Hematopoietic multipotent progenitor cell treated with erythropoietin and hydrocortisone succinate and interleukin-3 and kit ligand, for 15 days (in vitro differentiated cells): ENCODE measurements around the gene C2orf81.
"Not testable (repeated sequence)": the region's sequence is repeated elsewhere in the genome, so short reads cannot be mapped to it uniquely, and the experiment has no call there.

Experiments used
- DNase-seq: peaks from one replicate; pipeline ENCODE4 v3.0.0-alpha.2; 2015; ENCODE audit warnings: low spot score

The C2orf81 gene

DNA sequence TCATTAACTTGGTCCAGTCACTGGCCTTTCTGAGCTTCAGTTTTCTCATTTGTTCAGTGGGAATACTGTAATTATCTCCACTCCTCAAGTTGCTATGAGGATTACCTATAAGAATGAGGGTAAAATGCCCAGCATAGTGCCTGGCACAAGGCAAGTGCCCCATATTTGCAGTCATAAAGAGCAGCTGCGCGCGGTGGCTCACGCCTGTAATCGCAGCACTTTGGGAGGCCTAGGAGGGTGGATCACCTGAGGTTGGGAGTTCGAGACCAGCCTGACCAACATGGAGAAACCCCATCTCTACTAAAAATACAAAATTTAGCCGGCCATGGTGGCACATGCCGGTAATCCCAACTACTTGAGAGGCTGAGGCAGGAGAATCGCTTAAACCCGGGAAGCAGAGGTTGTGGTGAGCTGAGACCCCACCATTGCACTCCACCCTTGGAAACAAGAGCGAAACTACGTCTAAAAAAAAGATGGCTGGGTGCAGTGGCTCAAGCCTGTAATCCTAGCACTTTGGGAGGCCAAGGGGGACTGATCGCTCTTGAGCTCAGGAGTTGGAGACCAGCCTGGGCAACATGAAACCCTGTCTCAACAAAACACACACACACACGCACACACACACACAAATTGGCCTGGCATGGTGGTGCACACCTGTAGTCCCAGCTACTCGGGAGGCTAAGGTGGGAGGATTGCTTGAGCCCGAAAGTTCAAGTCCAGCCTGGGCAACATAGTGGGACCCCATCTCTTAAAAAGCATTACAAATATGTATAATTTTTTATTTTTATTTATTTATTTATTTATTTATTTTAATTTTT, 21.3 kb upstream of the C2orf81 start:
- DNase-seq, result not testable (repeated sequence)

DNA sequence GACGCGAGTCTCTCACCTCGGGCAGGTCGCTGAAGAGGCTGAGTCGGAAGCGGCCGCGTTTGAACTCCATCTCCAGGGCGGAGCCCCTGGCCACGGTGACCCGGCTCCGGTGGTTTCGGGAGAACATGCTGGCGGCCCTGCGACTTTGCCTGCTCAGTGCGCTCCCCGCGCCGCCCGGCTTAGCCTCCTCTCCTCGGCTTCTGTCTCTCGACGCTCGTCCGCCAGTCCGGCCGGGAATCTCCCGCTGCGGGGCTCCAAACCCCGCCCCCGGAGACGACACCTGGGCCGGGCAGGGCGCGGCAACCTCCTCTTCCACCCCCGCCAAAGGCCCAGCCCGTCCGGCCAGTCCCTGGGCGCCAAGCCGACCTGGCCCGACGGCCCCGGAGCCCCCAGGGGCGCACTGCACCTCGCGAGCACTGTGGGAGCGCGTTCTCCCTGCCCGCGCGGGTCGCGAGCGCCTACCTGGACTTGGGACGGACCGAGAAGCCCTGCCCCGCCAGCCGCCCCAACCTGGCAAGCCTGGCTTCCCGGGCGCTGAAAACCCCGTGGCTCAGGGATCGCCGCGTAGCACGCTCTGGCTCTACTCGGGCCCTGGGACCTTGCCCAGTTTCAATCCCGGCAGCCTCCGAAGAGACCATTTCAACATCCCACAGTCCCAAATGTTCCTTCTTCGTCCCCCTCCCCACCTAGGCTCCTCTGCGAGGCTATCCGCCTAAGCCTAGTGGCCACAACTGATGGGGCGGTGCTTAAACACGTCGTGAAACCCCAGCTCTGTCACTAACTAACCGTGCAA, 20.5 kb upstream of the C2orf81 start, which contains the start of gene RTKN:
RTKN (minus strand) TSS at position 248 of the 793 bp plus-strand sequence; CDS start at position 127, 121 bp downstream.
- no peak for DNase-seq

DNA sequence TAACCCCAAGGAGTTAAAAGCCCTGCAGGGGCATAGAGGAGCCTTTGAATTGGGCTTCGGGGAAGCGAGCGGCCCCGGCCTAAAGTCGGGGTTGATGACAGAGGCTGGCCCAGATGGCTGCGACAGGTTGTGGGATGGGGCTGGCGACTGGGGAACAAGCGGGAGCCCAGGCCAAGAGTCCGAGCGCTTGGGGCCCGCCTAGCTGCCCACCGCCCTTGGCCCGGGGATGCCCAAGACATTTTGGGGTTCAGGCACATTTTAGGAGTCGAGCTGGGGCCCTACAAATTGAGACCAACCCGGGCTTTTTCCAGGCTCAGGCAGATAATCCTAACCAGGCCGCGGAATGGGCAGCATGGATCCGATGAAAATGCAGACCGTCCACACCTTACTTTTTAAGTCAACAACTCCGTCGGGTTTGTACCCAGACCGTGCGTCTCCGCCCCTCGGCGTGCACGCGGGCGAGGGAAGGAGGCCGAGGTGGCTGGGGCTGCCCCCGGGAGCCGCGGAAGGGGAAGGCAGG, 19.8 kb upstream of the C2orf81 start:
- no peak for DNase-seq

DNA sequence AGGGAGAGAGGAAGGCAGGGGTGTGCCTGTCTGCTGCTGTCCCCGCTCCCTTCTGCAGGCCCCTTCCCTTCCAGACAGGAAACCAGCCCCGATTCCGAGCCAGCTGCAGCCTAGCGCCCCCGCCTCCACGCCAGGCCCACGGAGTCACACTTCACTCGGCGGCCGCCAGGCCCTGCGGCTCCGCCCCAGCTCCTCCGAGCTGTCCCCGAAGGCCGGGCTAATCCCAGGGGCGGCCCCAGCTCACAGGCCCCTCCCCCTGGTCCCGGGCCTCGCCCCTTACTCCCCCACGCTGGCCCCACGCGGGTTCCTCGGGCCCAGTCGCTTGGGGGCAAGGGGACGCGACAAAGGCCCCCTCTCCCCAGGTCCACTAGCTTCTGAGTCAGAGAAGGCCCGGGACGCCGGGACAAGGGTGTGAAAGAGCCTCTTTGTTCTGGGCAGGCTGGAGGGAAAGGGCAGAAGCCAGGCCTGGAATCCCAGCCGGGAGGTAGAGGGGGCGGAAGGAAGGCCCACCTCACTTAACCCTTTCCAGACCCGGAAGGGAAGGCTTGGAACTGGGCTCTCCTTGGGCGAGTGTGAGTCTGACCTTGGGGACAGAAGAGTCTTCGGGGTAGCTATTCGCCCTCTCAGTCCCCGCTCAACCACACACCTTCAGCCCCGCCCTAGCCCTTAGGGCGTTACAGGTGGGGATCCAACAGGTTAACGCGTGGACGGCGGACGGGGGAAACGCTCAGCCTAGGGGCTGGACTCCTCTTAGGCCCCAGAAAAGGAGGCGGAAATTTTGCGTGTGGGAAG, 19.2 kb upstream of the C2orf81 start:
- DNase-seq, result no peak

DNA sequence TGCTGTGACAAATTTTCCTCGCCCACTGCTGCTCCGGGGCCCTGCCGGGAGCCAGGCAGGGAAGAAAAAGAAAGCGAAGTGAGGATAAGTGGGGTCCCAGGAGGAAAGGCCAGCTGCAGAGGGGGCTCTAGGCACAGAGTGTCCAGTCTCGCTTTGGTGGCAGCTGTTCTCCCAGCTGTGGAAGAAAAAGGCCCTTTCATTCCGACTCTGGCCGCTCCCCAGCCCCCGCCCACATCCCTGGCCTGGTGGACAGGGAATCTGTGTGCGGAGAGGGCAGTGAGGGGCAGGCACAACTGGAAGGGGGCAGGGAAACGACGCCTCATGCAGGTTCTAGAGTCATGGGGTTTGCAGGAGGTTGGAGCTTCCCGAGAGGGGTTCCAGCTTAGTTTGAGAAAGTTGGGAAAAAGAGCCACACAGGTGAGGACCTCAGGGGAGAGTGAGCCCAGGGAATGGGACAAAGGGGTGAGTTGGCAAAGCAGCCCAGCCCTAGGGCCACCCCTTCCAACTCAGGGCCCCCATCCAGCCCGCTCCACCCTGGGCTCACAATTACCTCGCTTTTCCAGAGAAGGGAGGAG, 18.5 kb upstream of the C2orf81 start:
- DNase-seq, result no peak

DNA sequence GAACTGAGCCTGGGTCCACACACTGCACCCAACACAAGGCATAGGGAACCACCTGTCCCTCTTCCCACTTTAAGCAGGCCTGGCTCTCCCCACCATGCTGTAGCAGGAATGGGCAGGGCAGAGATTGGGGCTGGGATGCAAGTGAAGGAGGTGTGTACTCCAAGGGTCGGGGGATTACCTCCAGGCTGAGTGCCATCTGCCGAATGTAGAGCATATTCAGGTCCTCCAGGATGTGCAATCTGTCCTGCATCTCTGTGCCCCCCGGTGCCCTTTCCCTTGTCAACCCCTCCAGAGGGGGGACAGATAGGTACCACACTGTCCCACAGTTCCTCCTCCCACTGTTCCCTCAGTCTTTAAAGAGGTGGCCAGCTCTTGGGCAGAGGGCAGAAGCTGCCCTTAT, 18.0 kb upstream of the C2orf81 start:
- no peak for DNase-seq

DNA sequence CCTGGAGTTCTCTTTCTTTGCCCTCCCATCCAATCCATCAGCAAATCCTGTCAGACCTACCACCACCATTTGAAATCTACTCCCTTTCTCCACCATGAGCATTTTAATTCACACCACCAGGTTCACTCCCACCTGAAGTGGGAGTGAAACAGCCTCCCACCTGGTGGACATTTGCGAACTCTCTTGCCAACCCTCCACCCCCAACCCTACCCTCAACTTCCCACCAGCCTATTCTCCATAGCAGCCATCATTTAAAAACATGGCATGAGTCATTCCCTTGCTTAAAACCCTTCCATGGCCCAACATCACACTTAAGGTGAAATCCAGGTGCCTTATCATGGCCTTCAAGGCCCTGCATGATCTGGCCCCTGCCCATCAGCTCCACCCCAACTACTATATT, 16.8 kb upstream of the C2orf81 start:
- no peak for DNase-seq

DNA sequence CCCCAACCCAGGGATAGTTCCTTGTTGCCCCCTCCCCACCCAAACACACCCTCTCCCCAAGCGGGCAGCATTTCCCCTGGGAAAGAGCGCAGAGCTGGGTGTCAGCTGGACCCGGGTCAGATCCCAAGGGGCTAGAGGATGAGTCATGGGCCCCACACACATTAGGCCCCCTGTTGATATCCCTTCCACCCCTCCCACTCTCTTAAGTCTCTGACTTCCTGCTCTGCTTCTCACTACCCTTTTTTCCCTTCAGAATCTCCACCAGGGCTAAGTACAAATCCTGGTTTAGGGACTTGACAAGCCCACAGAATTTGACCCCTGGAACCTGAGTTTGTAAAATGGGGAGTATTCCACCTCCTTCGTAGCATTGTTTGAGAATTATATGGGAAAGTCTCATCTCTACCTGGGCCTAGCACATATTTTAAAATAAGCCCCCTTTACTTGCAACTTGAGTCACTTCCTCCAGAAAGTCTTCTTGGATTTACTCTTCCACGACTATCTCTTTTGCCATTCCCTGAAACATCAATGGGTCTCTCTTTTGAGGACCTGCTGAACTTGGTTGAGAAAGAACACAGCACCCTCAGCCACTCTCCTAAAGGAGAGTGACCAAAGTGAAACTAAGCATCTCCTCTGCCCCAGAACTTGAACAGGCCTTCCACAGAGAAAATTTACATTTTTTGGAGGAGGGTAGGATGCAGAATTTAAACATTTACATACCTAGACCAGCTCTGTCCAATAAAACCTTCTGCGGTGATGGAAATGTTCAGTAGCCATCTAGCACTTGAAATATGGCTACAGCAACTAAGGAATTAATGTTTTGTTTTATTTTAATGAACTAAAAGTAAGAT, 15.7 kb upstream of the C2orf81 start:
- DNase-seq, result no peak

DNA sequence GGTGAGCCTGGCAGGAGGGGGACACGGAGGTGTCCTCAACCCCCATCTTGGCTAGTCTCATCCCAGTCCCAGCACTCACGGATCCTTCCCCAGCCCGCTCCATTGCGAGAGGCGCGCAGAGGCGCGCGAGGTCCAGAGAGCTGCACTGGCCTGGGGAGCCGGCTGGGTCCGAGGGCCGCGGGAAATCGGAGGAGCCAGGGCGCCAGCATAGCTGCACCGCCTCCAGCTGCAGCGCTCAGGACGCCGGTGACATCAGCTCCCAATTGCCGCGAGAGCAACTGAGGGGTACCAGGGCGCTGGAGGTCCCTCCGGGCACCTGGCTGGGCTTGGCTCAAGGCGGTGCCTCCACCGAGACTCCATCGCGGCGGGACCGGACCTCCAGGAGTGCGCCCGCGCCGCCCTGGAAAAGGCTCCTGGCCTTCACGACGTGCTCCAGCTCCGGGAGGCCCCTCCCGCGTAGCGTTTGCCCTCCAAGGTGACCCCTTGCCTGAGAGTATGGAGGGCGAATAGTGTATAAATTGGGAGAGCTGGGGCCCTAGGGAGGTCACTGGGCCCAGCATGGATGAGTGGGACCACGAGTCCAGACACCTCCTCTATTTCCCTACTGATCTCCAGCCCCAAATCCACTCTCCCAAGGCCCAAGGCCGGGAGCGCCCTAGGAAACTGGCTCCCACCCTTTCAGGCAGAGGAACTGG, 14.8 kb upstream of the C2orf81 start:
- no peak for DNase-seq

DNA sequence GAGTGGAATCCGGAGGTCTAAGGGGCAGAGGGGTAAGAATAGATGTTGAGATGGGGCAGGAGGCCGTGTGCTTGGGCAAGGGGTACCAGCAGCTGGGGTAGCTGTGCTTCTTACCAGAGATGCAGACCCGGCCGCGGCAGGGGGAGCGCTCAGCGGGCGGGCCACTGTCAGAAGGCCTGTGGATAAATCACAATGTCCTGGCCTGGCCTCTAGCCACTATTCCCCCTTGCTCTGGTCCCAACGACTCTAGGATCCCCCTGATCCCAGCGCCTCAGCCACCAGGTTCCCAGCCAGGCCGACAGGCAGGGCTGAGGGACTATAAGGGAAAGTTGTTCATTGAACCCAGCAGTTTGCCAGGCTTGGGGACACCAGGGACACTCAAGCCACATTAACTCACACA, 9.1 kb upstream of the C2orf81 start:
- DNase-seq, result no peak

DNA sequence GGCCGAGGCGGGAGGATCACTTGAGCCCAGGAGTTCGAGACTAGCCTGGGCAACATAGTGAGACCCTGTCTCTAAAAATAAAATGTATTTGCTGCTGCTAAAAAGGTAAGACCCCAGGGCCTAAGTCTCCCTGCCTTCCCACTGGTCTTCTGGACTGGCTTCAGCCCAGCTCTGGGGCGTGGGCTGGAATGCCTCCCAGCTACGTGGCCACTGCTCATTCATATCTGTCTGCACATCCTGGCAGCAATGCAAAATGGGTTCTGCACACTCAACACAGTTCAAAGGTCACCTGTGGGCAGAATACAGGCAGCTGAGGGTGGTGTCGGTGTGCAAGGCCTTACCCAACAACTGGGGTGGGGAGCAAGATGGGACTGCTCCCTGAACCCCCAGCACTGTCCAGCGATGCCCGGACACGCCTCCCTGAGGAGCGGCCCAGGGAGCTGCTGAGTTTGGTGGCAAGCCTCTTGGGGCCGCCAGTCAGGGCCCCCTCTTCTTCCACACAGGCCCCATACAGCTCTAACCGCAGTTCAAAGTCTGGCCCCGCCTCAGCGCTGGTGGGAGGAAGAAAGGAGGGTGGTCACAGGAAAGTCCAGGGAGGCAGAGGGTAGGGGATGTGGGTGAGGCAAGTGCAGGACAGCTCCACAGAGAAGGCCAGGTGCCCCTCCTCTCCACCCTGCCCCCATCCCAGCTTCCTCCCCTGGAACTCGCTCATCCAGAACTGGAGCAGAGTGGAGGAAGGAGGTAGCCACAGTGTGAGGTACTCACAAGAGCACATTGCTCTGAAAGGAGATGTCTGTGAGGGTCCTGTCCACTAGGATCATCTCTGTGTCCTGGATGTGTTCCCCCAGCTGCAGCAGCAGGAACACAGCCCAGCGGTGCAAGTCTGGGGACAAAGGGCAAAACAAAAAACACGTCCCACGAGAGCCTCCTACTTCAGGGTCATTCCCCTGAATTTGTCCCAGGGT, 8.3 kb upstream of the C2orf81 start:
- DNase-seq, result no peak

DNA sequence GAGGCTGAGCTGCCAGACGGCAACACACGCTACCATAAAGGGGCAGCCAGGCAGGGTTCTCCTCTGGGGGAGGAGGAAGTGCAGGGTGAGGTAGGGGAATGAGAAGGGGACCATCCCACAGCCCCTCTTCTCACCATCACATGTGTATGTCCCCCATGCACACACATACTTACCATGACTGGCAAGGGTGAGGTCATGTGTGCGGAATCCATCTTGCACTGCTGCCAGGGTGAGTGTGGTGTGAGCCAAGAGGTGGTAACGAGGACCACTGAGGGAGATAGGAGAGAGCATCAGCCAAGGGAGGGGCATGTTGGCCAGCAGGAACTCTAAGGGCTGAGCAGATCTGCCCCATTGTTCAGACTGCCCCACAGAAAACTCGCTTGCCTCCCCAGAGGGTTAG, 7.3 kb upstream of the C2orf81 start:
- DNase-seq, result no peak

DNA sequence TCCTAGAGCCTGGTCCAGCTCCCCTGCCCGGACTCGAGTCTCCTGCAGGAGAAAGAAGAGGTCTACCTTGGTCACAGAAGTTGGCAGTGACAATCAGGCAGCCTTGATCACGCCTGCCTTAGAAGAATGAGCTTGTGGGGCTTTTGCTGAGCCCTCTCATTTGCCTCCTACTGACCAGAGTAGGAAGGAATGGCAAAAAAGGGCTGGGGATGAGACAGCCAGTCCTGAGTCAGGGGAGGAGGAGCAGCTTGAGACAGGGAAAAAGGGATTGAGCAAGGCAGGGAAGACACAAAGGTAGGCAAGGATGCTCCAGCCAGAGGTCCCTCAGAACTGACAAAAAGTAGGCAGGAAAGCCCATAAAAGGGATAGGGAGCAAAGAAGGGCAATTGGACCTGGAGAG, 6.1 kb upstream of the C2orf81 start:
- no peak for DNase-seq

DNA sequence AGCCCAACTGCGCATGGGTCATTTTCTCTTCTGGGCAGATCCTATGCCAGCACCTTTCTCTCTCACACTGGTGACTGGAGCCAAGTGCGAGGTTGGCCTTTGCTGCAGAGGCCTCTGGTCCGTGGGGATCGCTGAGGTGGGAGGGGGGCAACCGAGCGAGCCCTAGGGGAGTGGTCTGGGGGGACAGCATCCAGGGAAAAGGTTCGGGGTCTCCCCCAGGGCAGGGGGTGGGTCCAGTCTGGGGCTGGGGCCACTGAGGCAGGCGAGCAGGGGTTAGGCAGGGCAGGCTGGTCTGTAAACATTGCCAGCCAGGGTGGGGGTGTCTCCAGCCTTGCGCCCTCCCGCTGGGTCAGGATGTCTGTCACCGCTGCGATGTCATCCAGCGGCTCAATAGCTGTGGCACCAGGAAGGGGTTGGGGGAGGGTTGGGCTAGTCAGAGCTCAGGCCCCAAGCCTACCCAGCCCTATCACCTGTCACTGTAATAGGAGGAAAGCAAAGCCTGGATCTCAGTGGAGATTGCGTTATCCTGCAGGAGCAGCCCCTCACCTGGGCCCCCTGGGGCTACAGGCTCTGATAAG, 4.9 kb upstream of the C2orf81 start:
- no peak for DNase-seq

DNA sequence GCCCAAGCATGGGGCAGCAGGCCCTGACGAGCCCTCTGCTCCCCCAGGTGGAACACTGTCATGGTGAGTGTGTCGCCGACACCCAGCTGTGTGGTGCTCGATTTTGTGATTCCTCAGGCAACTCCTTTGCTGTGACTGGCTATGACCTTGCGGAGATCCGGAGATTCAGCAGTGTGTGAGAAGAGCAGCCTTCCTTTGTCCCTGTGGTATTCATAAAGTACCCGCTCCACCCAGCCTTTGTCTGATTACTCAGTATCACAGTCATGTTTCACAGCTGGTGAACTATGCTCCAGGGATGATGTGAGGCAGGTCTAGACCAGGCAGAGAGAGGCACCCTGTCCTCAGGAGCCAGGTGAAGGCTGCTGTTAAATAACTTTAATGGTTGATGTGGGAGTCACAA, 4.1 kb upstream of the C2orf81 start:
- DNase-seq, result no peak

DNA sequence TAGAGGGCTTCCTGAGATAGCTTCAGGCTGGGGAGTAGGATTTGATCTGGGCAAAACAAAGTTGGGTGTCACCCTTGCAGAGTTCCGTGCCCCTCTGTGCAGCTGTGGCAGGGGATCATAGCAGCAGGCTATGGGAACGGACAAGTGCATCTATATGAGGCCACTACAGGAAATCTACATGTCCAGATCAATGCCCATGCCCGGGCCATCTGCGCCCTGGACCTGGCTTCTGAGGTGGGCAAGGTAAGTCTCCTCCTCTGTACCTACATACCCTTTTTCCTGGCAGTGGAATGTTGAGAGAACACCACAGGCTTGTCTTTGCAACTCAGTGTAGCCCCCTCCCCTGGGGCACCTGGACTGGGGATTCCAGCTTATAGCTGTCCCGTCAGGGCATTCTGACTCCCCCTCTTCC, 3.6 kb upstream of the C2orf81 start:
- no peak for DNase-seq

DNA sequence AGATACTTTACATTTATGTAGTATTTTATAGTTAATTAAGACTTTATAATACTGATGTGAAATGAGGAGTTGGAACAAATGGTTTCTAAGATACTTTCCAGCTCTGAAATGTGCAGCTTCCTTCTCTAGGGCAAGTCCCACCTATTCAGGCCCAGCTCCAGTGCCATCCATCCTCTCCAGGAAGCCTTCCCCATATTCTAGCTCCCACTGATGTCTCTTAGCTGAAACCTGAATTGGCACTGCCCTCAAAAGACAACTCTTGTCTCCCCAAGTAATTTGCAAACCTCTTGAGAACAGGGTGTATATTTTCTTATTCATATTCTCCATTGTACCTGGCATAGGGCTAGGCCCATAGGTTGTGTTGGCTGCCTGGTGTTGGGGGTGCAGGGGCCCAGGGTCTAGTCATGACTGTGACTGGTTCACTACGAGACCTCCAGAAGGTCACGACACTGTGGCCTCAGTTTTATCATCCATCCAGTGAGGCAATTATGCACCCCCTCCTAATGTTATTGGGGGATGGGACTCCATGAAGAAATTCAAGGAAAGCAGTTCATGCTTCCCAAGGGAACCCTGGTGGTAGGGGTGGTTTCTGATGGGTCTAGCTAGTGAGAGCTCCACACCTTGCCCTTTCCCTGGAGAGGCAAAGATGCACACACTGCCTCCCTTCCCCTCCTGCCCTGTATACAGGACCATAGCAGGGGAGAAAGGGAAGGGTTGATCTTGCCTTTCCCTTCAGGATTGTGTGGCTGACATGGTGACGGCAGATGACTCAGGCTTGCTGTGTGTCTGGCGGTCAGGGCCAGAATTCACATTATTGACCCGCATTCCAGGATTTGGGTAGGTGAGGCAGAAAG, 2.9 kb upstream of the C2orf81 start:
- DNase-seq, result no peak
